Pancreas (tissue), 10 donors: ENCODE data around the gene BCO2. TPM values are rescaled to one million over a fixed set of nuclear protein-coding genes. Genes with fewer than 3 reads are reported as not detected.

ENCODE experiments used
- ATAC-seq, 4 donors: fragments of 200-7000 bp; cut with Tn5 transposase; one replicate each; pipeline versions ENCODE4 v1.8.0 to v1.9.1; 2020; ENCODE audit warnings: mild to moderate bottlenecking in 4 of 4, moderate library complexity in 4 of 4
- DNase-seq, 6 donors: peaks; one replicate each; pipeline ENCODE4 v3.0.0-alpha.2; 2020
- FAIRE-seq: peaks from 2 replicates; lab custom pipeline; 2012; peaks lifted over from hg19 to GRCh38; lab: Jason Lieb, UNC
- H3K27ac ChIP-seq, 4 donors: fragments of 200-600 bp; sonication (generic); 1 replicate in 3 of 4; 2 replicates in 1 of 4; pipeline versions ENCODE4 v1.5.0 to v1.8.0; 2020
- H3K27me3 ChIP-seq, 4 donors: fragments of 200-600 bp; one replicate each; pipeline ENCODE4 v1.8.0; 2021
- H3K36me3 ChIP-seq, 3 donors: fragments of 200-600 bp; sonication (generic) in 1 of 3; one replicate each; pipeline versions ENCODE4 v1.5.0 to v1.8.0; 2020 to 2021
- H3K4me1 ChIP-seq, 3 donors: fragments of 200-600 bp; one replicate each; pipeline ENCODE4 v1.8.0; 2021
- H3K4me3 ChIP-seq, 4 donors: fragments of 200-600 bp; sonication (generic) in 2 of 4; one replicate each; pipeline versions ENCODE4 v1.5.0 to v1.8.0; 2020 to 2021
- H3K9me3 ChIP-seq, 4 donors: fragments of 200-600 bp; one replicate each; pipeline ENCODE4 v1.8.0; 2021
- CTCF ChIP-seq, 4 donors: fragments of 200-600 bp; sonication (generic) in 3 of 4; IDR thresholded peaks; one replicate each; pipeline versions ENCODE4 v1.5.0 to v1.8.0; 2021; ENCODE audit warnings: antibody characterized with exemption in 4 of 4
- WGBS, 2 donors: extraction: QIAGEN DNeasy Blood & Tissue Kit; methylation state at CpG; one replicate each; pipeline ENCODE4 v1.1.7; 2013; 5-methylcytosine and 5-hydroxymethylcytosine counted together
- intact Hi-C, 3 donors: fragments of 100-400 bp; cut with DNase I; formaldehyde crosslinking; loops; one replicate each; pipeline versions ENCODE4 v1.11.1 to v1.14.2; 2022
- polyA plus RNA-seq, 2 donors: library from polyadenylated mRNA; stranded (reverse); fragments of 200-250 nt; gene quantifications; one replicate each; pipeline ENCODE4 v1.2.3, GENCODE V29; 2013
- total RNA-seq, 6 donors: library from RNA; stranded (reverse); fragmentation: NEBNext Ultra II Directional in 4 of 6; extraction: Animal tissue kit (Norgen Biotek cat#: 25700) in 4 of 6; gene quantifications; one replicate each; pipeline versions ENCODE4 v1.2.1 to v1.2.4, GENCODE V29; 2021 to 2023
- donor health status: healthy with polysubstance abuse.
- donor health status: DM: no; HTN: no; CAD: no; lungs with moderate emphysema.
- donor health status: DM: no; HTN: no; CAD: no.
- donor health status: control.
- donor health status: control.
- donor health status: Bipolar disorder and iron deficiency.
- donor health status: DM: yes; HTN: yes; CAD: no.
- donor health status: DM: no; HTN: no; CAD: no.
- donor health status: DM: no; HTN: no; CAD: no.
- donor health status: DM: yes; HTN: yes; CAD: no.

Gene BCO2
- total and polyA plus RNA-seq, 8 donors: 0.59 to 10.0 (median 2.5) TPM

GRCh38 chr11:112226062-112226830, 50.9 kb downstream of the BCO2 start, which contains the start of gene PTS:
PTS (plus strand) TSS chr11:112226428; CDS start chr11:112226444, 16 bp downstream.
- FAIRE-seq (no peak), DNase-seq (peak; percentile 80 to 94 (median 84)), ATAC-seq (peak; percentile 96 to 99 (median 98))
- H3K9me3 ChIP-seq: no peaks in the 10 kb centered on the region
- peak within 1 kb of the TSS; percentile 76 to 92 (median 84) for H3K4me3 ChIP-seq
- peaks cover 0 to 9% (median 0%) of the 10 kb centered on the region in 3 donors for H3K36me3 ChIP-seq
- no peaks in the 10 kb centered on the region for H3K27me3 ChIP-seq
- TF ChIP-seq CTCF (IDR thresholded peaks at IDR 0.05): no peak
- intact Hi-C loops: no loop called here
- peak within 1 kb of the TSS; percentile 88 to 96 (median 92) for H3K27ac ChIP-seq
- 0 to 1% methylated on average over 59 to 70 of the region's 70 CpGs for WGBS, 2 donors
- H3K4me1 ChIP-seq: peaks cover 0 to 14% (median 6%) of the 10 kb centered on the region in 3 donors

- 7% methylated on average over 16 of the region's 16 CpGs for WGBS, 2 donors
- DNase-seq (no peak), ATAC-seq (peak; percentile 49 to 64 (median 58)), FAIRE-seq (no peak)
- intact Hi-C loops: no loop called here
- Histone ChIP-seq H3K4me3 (peak overlapping the region; percentile 76 to 92 (median 84)), H3K36me3 (peaks cover 0 to 9% (median 0%) of the 10 kb centered on the region in 3 donors), H3K9me3 (no peaks in the 10 kb centered on the region), H3K4me1 (peaks cover 0 to 14% (median 6%) of the 10 kb centered on the region in 3 donors), H3K27me3 (no peaks in the 10 kb centered on the region), H3K27ac (peak overlapping the region; percentile 88 to 96 (median 92))
- no peak for TF ChIP-seq CTCF (IDR thresholded peaks at IDR 0.05)
Observed at GRCh38 chr11:112226831-112227401, 51.6 kb downstream of the BCO2 start.

GRCh38 chr11:112227471-112227870, 52.2 kb downstream of the BCO2 start:
- H3K27ac ChIP-seq: no peak overlapping the region

GRCh38 chr11:112228706-112229105, 53.4 kb downstream of the BCO2 start:
- Histone ChIP-seq H3K36me3 (peaks cover 0 to 9% (median 0%) of the 10 kb centered on the region in 3 donors), H3K4me3 (no peak overlapping the region), H3K4me1 (peaks cover 0 to 14% (median 6%) of the 10 kb centered on the region in 3 donors), H3K9me3 (no peaks in the 10 kb centered on the region), H3K27ac (no peak overlapping the region), H3K27me3 (no peaks in the 10 kb centered on the region)
- 88 to 94% methylated on average over 2 of the region's 2 CpGs for WGBS, 2 donors
- DNase-seq (no peak), FAIRE-seq (no peak), ATAC-seq (no peak)
- intact Hi-C loops: no loop called here
- no peak for TF ChIP-seq CTCF (IDR thresholded peaks at IDR 0.05)

More at GRCh38 chr11:112227471-112227870, 52.2 kb downstream of the BCO2 start:
- no peak for ATAC-seq
- intact Hi-C loops: no loop called here
- Histone ChIP-seq H3K4me1 (peaks cover 0 to 14% (median 6%) of the 10 kb centered on the region in 3 donors), H3K9me3 (no peaks in the 10 kb centered on the region), H3K36me3 (peaks cover 0 to 9% (median 0%) of the 10 kb centered on the region in 3 donors), H3K27me3 (no peaks in the 10 kb centered on the region), H3K4me3 (peak overlapping the region in 2 of 4 donors; percentile 83 to 92)
- 94% methylated on average over 4 of the region's 4 CpGs for WGBS, 2 donors
- DNase-seq: no peak
- FAIRE-seq: no peak
- no peak for TF ChIP-seq CTCF (IDR thresholded peaks at IDR 0.05)
